Adrenal gland (tissue), 12 donors: Measurements from ENCODE around the gene PRKCE. TPM values are rescaled to one million over a fixed set of nuclear protein-coding genes. Genes with fewer than 3 reads are reported as not detected.

Experiments
- DNase-seq, 7 donors: peaks; one replicate each; pipeline ENCODE4 v3.0.0-alpha.2; 2019 to 2020
- H3K27ac ChIP-seq, 5 donors: fragments of 200-600 bp; sonication (generic) in 4 of 5; 1 replicate in 3 of 5; 2 replicates in 2 of 5; pipeline versions ENCODE4 v1.5.1 to v1.8.0; 2016 to 2020; ENCODE audit warnings: mild to moderate bottlenecking in 1 of 5
- H3K27me3 ChIP-seq: fragments of 200-600 bp; 2 replicates; pipeline ENCODE4 v1.8.0; 2021
- H3K36me3 ChIP-seq, 2 donors: fragments of 200-600 bp; replicated peaks in 1 of 2; 1 replicate in 1 of 2; 2 replicates in 1 of 2; pipeline versions ENCODE4 v1.5.1 to v1.8.0; 2018 to 2022
- H3K4me1 ChIP-seq, 2 donors: fragments of 200-600 bp; replicated peaks in 1 of 2; 1 replicate in 1 of 2; 2 replicates in 1 of 2; pipeline versions ENCODE4 v1.5.1 to v1.8.0; 2018 to 2021
- H3K4me3 ChIP-seq, 4 donors: fragments of 200-600 bp; sonication (generic) in 3 of 4; one replicate each; pipeline ENCODE4 v1.5.1; 2016 to 2018
- H3K9me3 ChIP-seq, 3 donors: fragments of 200-600 bp; sonication (generic) in 1 of 3; replicated peaks in 1 of 3; 1 replicate in 2 of 3; 2 replicates in 1 of 3; pipeline versions ENCODE4 v1.5.1 to v1.8.0; 2016 to 2021
- CTCF ChIP-seq, 6 experiments: fragments of 450-650 bp in 4 of 6; fragments of 200-600 bp in 2 of 6; sonication (generic) in 1 of 6; IDR thresholded peaks; 1 replicate in 5 of 6; 2 replicates in 1 of 6; pipeline versions ENCODE4 v1.5.1 to v1.8.0; 2016 to 2021; ENCODE audit warnings: antibody characterized with exemption in 6 of 6, mild to moderate bottlenecking in 2 of 6, moderate library complexity in 1 of 6
- POLR2A ChIP-seq, 2 donors: fragments of 450-650 bp; IDR thresholded peaks; one replicate each; pipeline ENCODE4 v1.6.1; 2017; ENCODE audit warnings: antibody characterized with exemption in 2 of 2, mild to moderate bottlenecking in 2 of 2, moderate library complexity in 1 of 2
- WGBS, 4 donors: extraction: QIAGEN DNeasy Blood & Tissue Kit in 2 of 4; methylation state at CpG; one replicate each; pipeline versions ENCODE4 v1.1.5 to v1.1.7; 2013 to 2017; 5-methylcytosine and 5-hydroxymethylcytosine counted together
- intact Hi-C, 2 donors: fragments of 100-400 bp; cut with DNase I; formaldehyde crosslinking; loops; one replicate each; pipeline versions ENCODE4 v1.14.1 to v1.15.0; 2022 to 2023
- polyA plus RNA-seq, 3 donors: library from polyadenylated mRNA; stranded (reverse); fragments of 200-250 nt in 2 of 3; fragments of 350-450 nt in 1 of 3; fragmentation: Illumina TruSeq in 1 of 3; extraction: RNeasy Lipid Tissue Mini Kit (QIAGEN cat#74804) in 1 of 3; gene quantifications; one replicate each; pipeline ENCODE4 v1.2.3, GENCODE V29; 2013 to 2014
- total RNA-seq, 9 donors: library from RNA; depleted of rRNA in 4 of 9; stranded (reverse); fragments of >200 nt in 4 of 9; fragments of 120-200 nt in 1 of 9; fragmentation: NEBNext Ultra II Directional in 1 of 9; extraction: Animal tissue kit (Norgen Biotek cat#: 25700) in 1 of 9; gene quantifications; one replicate each; pipeline versions ENCODE4 v1.1.0 to v1.2.4, GENCODE V29; 2013 to 2023
- donor health status: healthy with polysubstance abuse.
- donor health status: Bipolar disorder and iron deficiency.
- donor health status: DM: yes; HTN: yes; CAD: no.
- donor health status: DM: no; HTN: no; CAD: no.
- donor health status: DM: no; HTN: no; CAD: no.
- donor health status: DM: yes; HTN: yes; CAD: no.

PRKCE gene
- total and polyA plus RNA-seq, 12 donors = 1.9 to 19.2 (median 8.0) TPM

- Histone ChIP-seq H3K27me3 (no peaks in the 10 kb centered on the region), H3K4me3 (no peak overlapping the region), H3K4me1 (peaks cover 0 to 11% of the 10 kb centered on the region in 2 donors), H3K36me3 (no peaks in the 10 kb centered on the region), H3K27ac (no peak overlapping the region), H3K9me3 (no peaks in the 10 kb centered on the region)
- TF ChIP-seq POLR2A (IDR thresholded peaks at IDR 0.05) (no peak), CTCF (IDR thresholded peaks at IDR 0.05) (no peak)
- intact Hi-C loops = no loop called here
- no peak for DNase-seq
- 94 to 96% (median 96%) methylated on average over 4 of the region's 4 CpGs for WGBS, 4 donors
These were observed 523.9 kb downstream of the PRKCE start for GRCh38 chr2:46175419-46175818.

- peaks cover 0 to 11% of the 10 kb centered on the region in 2 donors for H3K4me1 ChIP-seq
- intact Hi-C loops = no loop called here
- no peaks in the 10 kb centered on the region for H3K9me3 ChIP-seq
- H3K36me3 ChIP-seq = no peaks in the 10 kb centered on the region
- H3K4me3 ChIP-seq = no peak overlapping the region
- WGBS, 4 donors = 85 to 94% (median 92%) methylated on average over 6 of the region's 6 CpGs
- H3K27ac ChIP-seq = no peak overlapping the region
- no peak for TF ChIP-seq POLR2A (IDR thresholded peaks at IDR 0.05)
- TF ChIP-seq CTCF (IDR thresholded peaks at IDR 0.05) = no peak
- H3K27me3 ChIP-seq = no peaks in the 10 kb centered on the region
- no peak for DNase-seq
These were observed 526.1 kb downstream of the PRKCE start for GRCh38 chr2:46177461-46178089.

- Histone ChIP-seq H3K4me1 (peaks cover 0 to 11% of the 10 kb centered on the region in 2 donors), H3K36me3 (no peaks in the 10 kb centered on the region), H3K4me3 (no peak overlapping the region), H3K27me3 (no peaks in the 10 kb centered on the region), H3K27ac (peak overlapping the region in 3 of 5 donors; percentile 43 to 90 (median 76)), H3K9me3 (no peaks in the 10 kb centered on the region)
- intact Hi-C loops = no loop called here
- 62 to 70% (median 63%) methylated on average over 5 to 6 of the region's 6 CpGs for WGBS, 4 donors
- peak in 1 of 2 donors; percentile 15 for TF ChIP-seq POLR2A (IDR thresholded peaks at IDR 0.05)
- TF ChIP-seq CTCF (IDR thresholded peaks at IDR 0.05) = no peak
- peak; percentile 29 to 88 (median 59) for DNase-seq
These were observed 527.7 kb downstream of the PRKCE start for GRCh38 chr2:46179037-46179621.

GRCh38 chr2:46180189-46180588 is 528.7 kb downstream of the PRKCE start:
- H3K4me1 ChIP-seq = peaks cover 0 to 11% of the 10 kb centered on the region in 2 donors
- H3K9me3 ChIP-seq = no peaks in the 10 kb centered on the region
- WGBS, 4 donors = 92 to 100% (median 98%) methylated on average over 2 of the region's 2 CpGs
- TF ChIP-seq CTCF (IDR thresholded peaks at IDR 0.05) (no peak), POLR2A (IDR thresholded peaks at IDR 0.05) (no peak)
- no peak overlapping the region for H3K27ac ChIP-seq
- no peak overlapping the region for H3K4me3 ChIP-seq
- no peaks in the 10 kb centered on the region for H3K36me3 ChIP-seq
- intact Hi-C loops = no loop called here
- no peaks in the 10 kb centered on the region for H3K27me3 ChIP-seq
- peak in 1 of 7 donors; percentile 0 for DNase-seq
